Endothelial cell of umbilical vein (primary cell): ENCODE measurements around the gene NUTF2.

Source experiments
- CTCF ChIP-seq, 2 donors: IDR thresholded peaks; 1 replicate in 1 of 2; 2 replicates in 1 of 2; pipeline ENCODE4 v1.5.1; 2011; ENCODE audit warnings: low read length in 2 of 2, mild to moderate bottlenecking in 2 of 2, moderate library complexity in 2 of 2, control low read depth in 1 of 2, inconsistent platforms in 1 of 2, low read depth in 1 of 2; ENCODE audit not compliant: insufficient read depth in 1 of 2; ENCODE audit errors: extremely low read depth in 1 of 2
- EZH2 ChIP-seq: IDR thresholded peaks from 2 replicates; pipeline ENCODE4 v1.6.1; 2012; ENCODE audit warnings: borderline replicate concordance, low read depth, mild to moderate bottlenecking, moderate library complexity, low read length, inconsistent platforms; ENCODE audit not compliant: severe bottlenecking
- FOS ChIP-seq: IDR thresholded peaks from 2 replicates; pipeline ENCODE4 v1.6.1; 2011; ENCODE audit warnings: mild to moderate bottlenecking, low read length, moderate library complexity, borderline replicate concordance; ENCODE audit not compliant: insufficient read depth
- GATA2 ChIP-seq: IDR thresholded peaks from 2 replicates; pipeline ENCODE4 v1.7.0; 2011; ENCODE audit warnings: low read depth, mild to moderate bottlenecking, moderate library complexity, mixed read lengths, low read length; ENCODE audit not compliant: insufficient read length, insufficient read depth
- JUN ChIP-seq: IDR thresholded peaks from 2 replicates; pipeline ENCODE4 v1.6.1; 2011; ENCODE audit warnings: borderline replicate concordance, low read depth; ENCODE audit not compliant: insufficient read length, insufficient read depth
- MAX ChIP-seq: IDR thresholded peaks from 2 replicates; pipeline ENCODE4 v1.6.1; 2011; ENCODE audit not compliant: insufficient read depth, insufficient read length
- MYC ChIP-seq: IDR thresholded peaks from one replicate; pipeline ENCODE4 v1.6.1; 2011; ENCODE audit warnings: mild to moderate bottlenecking, low read depth, low read length
- POLR2A ChIP-seq: IDR thresholded peaks from 2 replicates; pipeline ENCODE4 v1.6.1; 2012; ENCODE audit warnings: low read depth, mild to moderate bottlenecking, control low read depth, low read length
- POLR2AphosphoS5 ChIP-seq: IDR thresholded peaks from 2 replicates; pipeline ENCODE4 v1.6.1; 2012; ENCODE audit warnings: low read depth, mild to moderate bottlenecking, control low read depth, low read length, moderate library complexity; ENCODE audit not compliant: insufficient read depth

DNA sequence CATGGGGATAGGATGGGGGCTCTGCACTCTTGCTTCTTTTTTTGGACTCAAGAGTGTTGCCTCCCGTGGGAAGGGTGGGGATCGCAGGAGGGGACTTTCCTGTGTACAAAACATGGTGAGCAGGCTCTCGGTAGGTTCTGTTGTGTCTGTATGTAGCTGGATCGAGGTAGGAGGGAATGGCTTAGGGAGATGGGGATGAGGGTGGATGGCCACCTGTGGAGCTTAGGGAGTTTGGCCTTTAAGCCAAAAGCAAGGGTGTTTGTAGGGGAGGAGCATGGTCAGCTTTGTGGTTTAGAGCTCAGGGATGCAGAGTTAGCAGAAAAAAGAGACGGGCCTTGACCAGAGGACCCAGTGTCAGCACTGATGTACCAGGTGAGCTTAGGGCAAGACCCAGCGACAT lies 15.1 kb downstream of the NUTF2 start:
- TF ChIP-seq CTCF (IDR thresholded peaks at IDR 0.05; ENCODE audit: extremely low read depth in 1 of 2, insufficient read depth in 1 of 2, low read depth in 1 of 2, low read length in 2 of 2) (no peak), EZH2 (no peak), POLR2AphosphoS5 (no peak), POLR2A (no peak), MAX (no peak), FOS (no peak), MYC (no peak), JUN (no peak), GATA2 (no peak)
